IMR-90 (cell line): ENCODE data around the gene HOXC10. TPM values are rescaled to one million over a fixed set of nuclear protein-coding genes. Genes with fewer than 3 reads are reported as not detected.

ENCODE experiments used
- ATAC-seq: fragments of 200-7000 bp; cut with Tn5 transposase; 2 replicates; pipeline ENCODE4 v1.9.1; 2020; ENCODE audit warnings: low read depth, mild to moderate bottlenecking, moderate library complexity
- BruUV-seq: library from RNA; stranded (reverse); fragments of 400-500 nt; replicated peaks from 2 replicates; lab custom pipeline; 2021; lab: Mats Ljungman, UMichigan
- CTCF ChIA-PET: fragments of 300-600 bp; formaldehyde crosslinking; extraction: SDS; loops from one replicate; lab custom pipeline; 2021; ENCODE audit warnings: antibody characterized with exemption; lab: Yijun Ruan, JAX
- POLR2A ChIA-PET: fragments of 300-600 bp; sonication (Branson Sonifier 250); formaldehyde crosslinking; loops from one replicate; lab custom pipeline; 2022; ENCODE audit warnings: antibody characterized with exemption; ENCODE audit not compliant: unreplicated experiment; lab: Charles Lee
- DNase-seq: peaks from one replicate; pipeline ENCODE4 v3.0.0; 2013
- H2AFZ ChIP-seq: replicated peaks from 2 replicates; pipeline ENCODE3; 2013; ENCODE audit warnings: low read length, mild to moderate bottlenecking; ENCODE audit not compliant: poor library complexity
- H2AK5ac ChIP-seq: 2 replicates; pipeline ENCODE4 v1.6.1; 2013; ENCODE audit warnings: low read depth, low read length, inconsistent platforms
- H2AK9ac ChIP-seq: replicated peaks from 2 replicates; pipeline ENCODE3; 2013; ENCODE audit warnings: mild to moderate bottlenecking, low read depth, low read length, moderate library complexity; ENCODE audit not compliant: poor library complexity
- H2BK120ac ChIP-seq: 2 replicates; pipeline ENCODE4 v1.6.1; 2013; ENCODE audit warnings: low read depth, low read length, inconsistent platforms
- H2BK15ac ChIP-seq: 3 replicates; pipeline ENCODE4 v1.6.1; 2013; ENCODE audit warnings: low read depth, low read length, inconsistent platforms
- H2BK20ac ChIP-seq: 2 replicates; pipeline ENCODE4 v1.6.1; 2013; ENCODE audit warnings: low read depth, mild to moderate bottlenecking, inconsistent platforms, low read length, moderate library complexity
- H2BK5ac ChIP-seq: 2 replicates; pipeline ENCODE4 v1.6.1; 2013; ENCODE audit warnings: mild to moderate bottlenecking, low read depth, low read length, inconsistent platforms; ENCODE audit not compliant: poor library complexity, severe bottlenecking
- H3K14ac ChIP-seq: replicated peaks from 2 replicates; pipeline ENCODE4 v1.6.1; 2013; ENCODE audit warnings: low read depth, low read length, inconsistent platforms
- H3K18ac ChIP-seq: 2 replicates; pipeline ENCODE4 v1.6.1; 2013; ENCODE audit warnings: low read depth, low read length, control low read depth
- H3K23ac ChIP-seq: 2 replicates; pipeline ENCODE4 v1.6.1; 2013; ENCODE audit warnings: low read depth, low read length, inconsistent platforms
- H3K27ac ChIP-seq: 2 replicates; pipeline ENCODE4 v1.5.1; 2013; ENCODE audit warnings: mild to moderate bottlenecking, control low read depth, low read length; ENCODE audit not compliant: insufficient read depth
- H3K27me3 ChIP-seq: 2 replicates; pipeline ENCODE4 v1.6.1; 2013; ENCODE audit warnings: low read length; ENCODE audit not compliant: control insufficient read depth, insufficient read depth
- H3K36me3 ChIP-seq: 2 replicates; pipeline ENCODE4 v1.6.1; 2013; ENCODE audit warnings: low read length, mixed read lengths; ENCODE audit not compliant: control insufficient read depth, insufficient read depth
- H3K4ac ChIP-seq: 2 replicates; pipeline ENCODE4 v1.6.1; 2013; ENCODE audit warnings: low read depth, low read length, inconsistent platforms
- H3K4me1 ChIP-seq: 2 replicates; pipeline ENCODE4 v1.6.1; 2013; ENCODE audit warnings: low read length, mixed read lengths; ENCODE audit not compliant: control insufficient read depth, insufficient read depth
- H3K4me2 ChIP-seq: 2 replicates; pipeline ENCODE4 v1.6.1; 2013; ENCODE audit warnings: low read depth, mild to moderate bottlenecking, control low read depth, low read length, moderate library complexity
- H3K4me3 ChIP-seq: 2 replicates; pipeline ENCODE4 v1.5.1; 2013; ENCODE audit warnings: low read depth, mild to moderate bottlenecking, control low read depth, low read length, moderate library complexity; ENCODE audit not compliant: insufficient read depth
- H3K56ac ChIP-seq: 2 replicates; pipeline ENCODE4 v1.6.1; 2013; ENCODE audit warnings: low read length, inconsistent platforms; ENCODE audit not compliant: insufficient read depth; ENCODE audit errors: extremely low read depth
- H3K79me1 ChIP-seq, 2 experiments: 2 replicates each; pipeline ENCODE4 v1.6.1; 2013; ENCODE audit warnings: low read length in 2 of 2, inconsistent platforms in 1 of 2, low read depth in 1 of 2
- H3K9ac ChIP-seq: 2 replicates; pipeline ENCODE4 v1.6.1; 2013; ENCODE audit warnings: low read depth, low read length, control low read depth
- H3K9me1 ChIP-seq: 2 replicates; pipeline ENCODE4 v1.6.1; 2013; ENCODE audit warnings: low read length, inconsistent platforms; ENCODE audit not compliant: insufficient read depth
- H3K9me3 ChIP-seq: 2 replicates; pipeline ENCODE4 v1.6.1; 2013; ENCODE audit warnings: low read length; ENCODE audit not compliant: control insufficient read depth, insufficient read depth
- H4K20me1 ChIP-seq: 2 replicates; pipeline ENCODE4 v1.6.1; 2013; ENCODE audit warnings: low read length, inconsistent platforms; ENCODE audit not compliant: insufficient read depth
- H4K5ac ChIP-seq: 2 replicates; pipeline ENCODE4 v1.6.1; 2013; ENCODE audit warnings: mild to moderate bottlenecking, low read depth, low read length, control low read depth
- H4K8ac ChIP-seq, 2 experiments: 2 replicates each; pipeline ENCODE4 v1.6.1; 2013; ENCODE audit warnings: low read depth in 2 of 2, low read length in 2 of 2, control low read depth in 1 of 2, inconsistent platforms in 1 of 2
- H4K91ac ChIP-seq: 2 replicates; pipeline ENCODE4 v1.6.1; 2013; ENCODE audit warnings: low read depth, low read length, inconsistent platforms; ENCODE audit not compliant: insufficient read depth
- BHLHE40 ChIP-seq: fragments of 150-350 bp; IDR thresholded peaks from 2 replicates; pipeline ENCODE4 v1.6.1; 2016; ENCODE audit warnings: mild to moderate bottlenecking, low read depth, low read length
- CHD1 ChIP-seq: IDR thresholded peaks from 2 replicates; pipeline ENCODE4 v1.6.1; 2012; ENCODE audit warnings: low read depth, low read length, improper control_type of control experiment
- FOS ChIP-seq: fragments of 150-350 bp; IDR thresholded peaks from 2 replicates; pipeline ENCODE4 v1.6.1; 2016; ENCODE audit warnings: low read depth, low read length
- MAFK ChIP-seq: IDR thresholded peaks from 2 replicates; pipeline ENCODE4 v1.6.1; 2012; ENCODE audit warnings: low read depth, low read length, improper control_type of control experiment
- MAZ ChIP-seq: IDR thresholded peaks from 2 replicates; pipeline ENCODE4 v1.6.1; 2012; ENCODE audit warnings: low read depth, mild to moderate bottlenecking, low read length, improper control_type of control experiment, moderate library complexity, borderline replicate concordance
- MXI1 ChIP-seq: IDR thresholded peaks from 2 replicates; pipeline ENCODE4 v1.6.1; 2012; ENCODE audit warnings: low read depth, mild to moderate bottlenecking, low read length, moderate library complexity, borderline replicate concordance
- NFE2L2 ChIP-seq: fragments of 150-350 bp; IDR thresholded peaks from 2 replicates; pipeline ENCODE4 v1.6.1; 2016; ENCODE audit warnings: low read depth, mild to moderate bottlenecking, low read length
- POLR2A ChIP-seq: IDR thresholded peaks from 2 replicates; pipeline ENCODE4 v1.6.1; 2012; ENCODE audit warnings: mild to moderate bottlenecking, low read depth, low read length
- RAD21 ChIP-seq: IDR thresholded peaks from 2 replicates; pipeline ENCODE4 v1.6.1; 2012; ENCODE audit warnings: low read length, improper control_type of control experiment
- RCOR1 ChIP-seq: IDR thresholded peaks from 2 replicates; pipeline ENCODE4 v1.6.1; 2012; ENCODE audit warnings: mild to moderate bottlenecking, low read length, improper control_type of control experiment; ENCODE audit not compliant: insufficient replicate concordance
- SMC3 ChIP-seq: fragments of 150-350 bp; IDR thresholded peaks from 2 replicates; pipeline ENCODE4 v1.6.1; 2016; ENCODE audit warnings: low read depth, mild to moderate bottlenecking, antibody characterized with exemption, low read length, moderate library complexity
- WGBS, 2 experiments: methylation state at CpG; one replicate each; pipeline versions ENCODE4 v1.1.5 to v1.1.7; 2013; ENCODE audit warnings: missing lambda C conversion rate in 2 of 2; ENCODE audit not compliant: insufficient read length in 1 of 2; ENCODE audit errors: extremely low coverage in 2 of 2; 5-methylcytosine and 5-hydroxymethylcytosine counted together
- dilution Hi-C: fragments of 300-500 bp; cut with HindIII; formaldehyde crosslinking; loops from one replicate; pipeline ENCODE4 v1.14.3; 2018; ENCODE audit warnings: low sequenced_read_pairs; ENCODE audit not compliant: unreplicated experiment
- in situ Hi-C: fragments of 300-500 bp; cut with MboI; formaldehyde crosslinking; loops from 3 replicates; pipeline ENCODE4 v1.14.3; 2019; ENCODE audit warnings: low sequenced_read_pairs, inconsistent platforms, mixed read lengths
- intact Hi-C: fragments of 100-400 bp; cut with micrococcal nuclease; formaldehyde crosslinking; loops from 2 replicates; pipeline ENCODE4 v1.10.0; 2022
- polyA plus RNA-seq, 3 experiments: library from polyadenylated mRNA; depleted of rRNA; stranded (reverse); fragments of >200 nt; gene quantifications; 2 replicates each; pipeline ENCODE4 v1.2.3, GENCODE V29; 2012; ENCODE audit warnings: low replicate concordance in 1 of 3
- total RNA-seq: library from RNA; depleted of rRNA; stranded (reverse); fragments of >200 nt; gene quantifications from 2 replicates; pipeline ENCODE4 v1.2.3, GENCODE V29; 2012
- TF ChIP-seq, protein P1 (sequence below): fragments of 150-350 bp; IDR thresholded peaks from 2 replicates; pipeline ENCODE4 v1.6.1; 2017; ENCODE audit warnings: mild to moderate bottlenecking, antibody characterized with exemption, low read length, low read depth

Gene HOXC10
- total and polyA plus RNA-seq, 2 of the 4 experiments (the other 2 are of a cell fraction): 0.15 TPM; not detected in 1

DNA sequence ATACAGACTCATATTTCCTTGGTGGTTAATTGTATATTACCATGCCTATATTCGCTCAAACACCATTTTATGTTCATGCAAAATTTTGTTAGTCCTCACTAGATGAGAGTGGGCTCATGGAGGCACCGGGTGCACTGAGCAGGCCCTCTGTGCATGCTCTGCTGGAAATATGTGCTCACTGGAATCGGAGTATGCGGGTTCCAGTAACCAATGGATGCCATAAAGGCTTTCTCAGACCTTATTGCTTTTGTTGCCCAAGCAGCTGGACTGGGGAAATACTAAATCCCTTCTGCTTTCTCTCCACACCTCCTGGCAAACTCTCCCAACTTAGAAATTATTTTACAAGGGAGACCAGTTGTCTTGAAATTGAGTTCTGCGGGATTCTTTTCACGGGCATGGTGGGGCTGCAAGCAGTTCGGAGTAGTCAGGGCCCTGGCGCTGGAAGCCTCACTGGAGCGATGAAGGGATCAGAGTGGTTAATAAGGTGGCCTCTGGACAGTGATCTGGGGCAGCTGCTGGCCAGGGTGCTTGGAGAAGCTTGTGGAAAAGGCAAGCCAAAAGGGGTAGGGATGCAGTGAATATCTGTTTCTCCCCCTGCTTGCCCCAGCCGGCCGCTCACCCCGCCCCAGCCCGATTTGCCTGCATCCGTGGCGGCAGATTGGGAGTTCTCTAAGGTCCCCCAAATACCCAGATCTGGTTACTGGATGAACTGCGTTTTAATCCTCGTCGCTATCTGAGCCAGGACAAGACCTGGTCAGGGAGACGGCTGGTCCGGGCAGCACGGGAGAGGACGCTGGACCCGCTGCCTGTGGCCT, 35.9 kb downstream of the HOXC10 start:
- H3K18ac ChIP-seq: no peak overlapping the region
- H3K4me3 ChIP-seq: no peak overlapping the region

More for the DNA sequence above, 35.9 kb downstream of the HOXC10 start:
- Histone ChIP-seq H4K91ac (no peak overlapping the region), H3K4me2 (no peak overlapping the region), H2BK120ac (no peak overlapping the region), H3K4me1 (no peaks in the 10 kb centered on the region), H2BK20ac (no peak overlapping the region), H3K27me3 (peaks cover 85% of the 10 kb centered on the region), H2AK9ac (no peak overlapping the region), H2BK5ac (no peak overlapping the region), H4K20me1 (no peaks in the 10 kb centered on the region), H2BK15ac (no peak overlapping the region), H4K5ac (no peak overlapping the region), H3K9me3 (no peaks in the 10 kb centered on the region), H3K23ac (no peak overlapping the region), H3K9me1 (no peaks in the 10 kb centered on the region), H3K79me1 (no peaks in the 10 kb centered on the region), H3K56ac (no peak overlapping the region), H3K14ac (no peak overlapping the region), H2AFZ (no peak overlapping the region), H3K36me3 (no peaks in the 10 kb centered on the region), H2AK5ac (no peak overlapping the region), H4K8ac (no peak overlapping the region), H3K9ac (no peak overlapping the region), H3K27ac (no peak overlapping the region), H3K4ac (no peak overlapping the region)
- TF ChIP-seq BHLHE40: no peak
- TF ChIP-seq POLR2A: no peak
- no peak for TF ChIP-seq MXI1
- TF ChIP-seq RCOR1: no peak
- no peak for TF ChIP-seq NFE2L2
- TF ChIP-seq FOS: no peak
- no peak for TF ChIP-seq RAD21
- no peak for TF ChIP-seq MAZ
- TF ChIP-seq CHD1: no peak
- no peak for TF ChIP-seq MAFK
- TF ChIP-seq, protein P1, sequence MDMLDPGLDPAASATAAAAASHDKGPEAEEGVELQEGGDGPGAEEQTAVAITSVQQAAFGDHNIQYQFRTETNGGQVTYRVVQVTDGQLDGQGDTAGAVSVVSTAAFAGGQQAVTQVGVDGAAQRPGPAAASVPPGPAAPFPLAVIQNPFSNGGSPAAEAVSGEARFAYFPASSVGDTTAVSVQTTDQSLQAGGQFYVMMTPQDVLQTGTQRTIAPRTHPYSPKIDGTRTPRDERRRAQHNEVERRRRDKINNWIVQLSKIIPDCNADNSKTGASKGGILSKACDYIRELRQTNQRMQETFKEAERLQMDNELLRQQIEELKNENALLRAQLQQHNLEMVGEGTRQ: no peak
- no peak for TF ChIP-seq SMC3
- intact Hi-C loops: no loop called here
- in situ Hi-C loops: no loop called here
- DNase-seq (no peak), ATAC-seq (no peak)
- dilution Hi-C loops: no loop called here
- no TSS peak for BruUV-seq
- POLR2A ChIA-PET: no interaction called here
- CTCF ChIA-PET: no interaction called here
- WGBS, 2 experiments: 69% methylated on average over 16 of the region's 23 CpGs; no CpG with 5 or more reads in 1 of the 2 experiments
